NCI-H524 treated with DMSO at 0.1 percent for 48 hours (cell line): ENCODE data around the gene CCDC183.

Experiments
- DNase-seq: peaks from one replicate; lab custom pipeline; 2025; lab: John Stamatoyannopoulos, UW

CCDC183 gene

GRCh38 chr9:136849960-136850865, 54.1 kb downstream of the CCDC183 start:
- DNase-seq, result no peak

- DNase-seq, result no peak
These were observed 55.0 kb downstream of the CCDC183 start for GRCh38 chr9:136850866-136851775.

GRCh38 chr9:136851941-136852663, 56.0 kb downstream of the CCDC183 start, which contains the start of gene MAMDC4:
TSS of gene MAMDC4 (plus strand) at chr9:136852346. CDS start at chr9:136852417, 71 bp downstream.
- no peak for DNase-seq

GRCh38 chr9:136852664-136853595, 56.8 kb downstream of the CCDC183 start:
- no peak for DNase-seq

- no peak for DNase-seq
These were observed 57.5 kb downstream of the CCDC183 start for GRCh38 chr9:136853596-136854112.

- DNase-seq, result no peak
These were observed 58.1 kb downstream of the CCDC183 start for GRCh38 chr9:136854113-136854841.

GRCh38 chr9:136854842-136855460, 58.8 kb downstream of the CCDC183 start:
- DNase-seq, result no peak

GRCh38 chr9:136855461-136856078, 59.4 kb downstream of the CCDC183 start:
- no peak for DNase-seq

GRCh38 chr9:136856079-136856476, 59.9 kb downstream of the CCDC183 start:
- DNase-seq, result no peak

- DNase-seq, result no peak
These were observed 60.5 kb downstream of the CCDC183 start for GRCh38 chr9:136856541-136857141.

- DNase-seq, result no peak
These were observed 61.0 kb downstream of the CCDC183 start for GRCh38 chr9:136857166-136857565.
